Stimulated activated CD4-positive, alpha-beta T cell treated with anti-CD3 and anti-CD28 coated beads, Interleukin-1b, Interleukin-23, amount 100 ng/mL, for 24 hours (primary cell): Measurements from ENCODE around the gene ZNF608.

ENCODE experiments used
- DNase-seq, 4 experiments: peaks; one replicate each; pipeline ENCODE4 v3.0.0-alpha.2; 2020; ENCODE audit warnings: low read depth in 4 of 4, low spot score in 1 of 4

Gene ZNF608

DNA sequence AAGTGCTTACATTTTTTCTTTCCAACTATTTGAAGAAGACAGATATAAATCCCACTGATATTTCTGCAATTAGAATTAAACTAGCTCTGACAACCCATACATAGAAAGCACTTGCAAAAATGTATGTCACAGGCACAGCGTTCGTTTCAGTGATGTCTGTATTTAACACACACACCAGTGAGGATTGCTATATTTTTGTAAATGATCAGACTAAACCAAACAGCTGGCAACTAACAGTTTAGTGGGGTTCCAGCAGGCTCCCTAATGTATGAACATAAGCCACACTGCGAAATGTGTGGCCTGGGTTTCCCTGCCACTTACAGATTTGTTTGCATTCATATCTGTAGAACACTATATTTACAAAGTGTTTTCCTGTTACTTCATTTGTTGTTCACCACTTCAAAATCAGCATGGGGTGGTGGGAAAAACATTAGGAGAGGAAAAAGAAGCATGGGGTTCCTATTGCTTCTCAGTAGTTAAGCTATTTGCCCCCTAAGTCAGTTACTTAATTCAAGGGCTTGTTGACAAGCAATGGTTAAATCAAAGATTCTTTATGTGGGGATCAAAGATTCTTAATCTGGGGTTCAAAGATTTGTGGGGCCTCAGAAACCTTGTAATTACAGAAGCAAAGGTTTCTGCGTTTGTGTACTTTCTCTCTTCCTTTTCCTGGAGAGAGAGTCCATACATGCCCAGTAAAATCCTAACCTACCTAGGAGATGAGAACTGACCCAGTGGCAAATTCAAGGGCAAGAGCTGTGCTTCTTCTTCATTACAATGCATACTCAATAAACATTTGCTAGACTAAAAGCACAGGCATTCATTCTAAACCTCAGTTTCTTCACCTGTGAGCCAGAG lies 27.1 kb downstream of the ZNF608 start:
- no peak for DNase-seq

DNA sequence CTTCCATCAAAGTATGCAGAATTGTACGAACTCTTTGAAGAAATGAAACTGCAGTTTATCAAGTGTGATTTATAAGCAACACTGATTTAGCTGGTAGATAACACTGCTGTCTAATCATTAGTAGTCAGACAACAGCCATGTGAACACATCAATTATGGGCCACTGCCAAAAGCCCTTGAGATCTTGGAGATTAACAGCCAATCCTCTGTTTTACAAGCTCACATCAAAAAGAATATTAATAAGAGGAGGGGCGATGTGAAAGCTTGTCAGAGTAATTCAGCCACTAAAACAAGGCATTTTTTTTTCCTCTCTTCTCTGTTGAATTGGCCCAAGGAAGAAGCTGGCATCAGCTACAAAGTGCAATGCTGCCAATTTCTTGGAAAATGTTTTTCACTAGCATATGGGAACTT lies 28.1 kb downstream of the ZNF608 start:
- DNase-seq: no peak

DNA sequence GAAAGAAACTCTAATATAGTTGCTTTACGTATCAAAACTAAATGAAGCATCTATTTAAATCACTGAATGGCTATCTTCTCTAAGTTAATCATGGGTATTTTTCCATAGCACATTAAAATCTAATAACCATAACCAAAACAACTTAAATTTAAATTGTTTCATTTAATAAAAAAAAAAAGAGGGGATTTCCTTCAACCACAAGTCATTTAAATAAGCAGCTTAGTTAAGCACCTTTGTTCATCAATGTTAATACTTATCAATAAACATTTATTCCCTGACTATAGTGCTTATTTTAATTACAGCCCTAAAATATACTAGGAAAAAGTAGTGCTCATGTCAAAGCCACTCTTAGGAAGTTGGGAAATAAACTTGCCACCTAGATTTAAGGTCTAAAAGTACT lies 30.3 kb downstream of the ZNF608 start:
- no peak for DNase-seq

DNA sequence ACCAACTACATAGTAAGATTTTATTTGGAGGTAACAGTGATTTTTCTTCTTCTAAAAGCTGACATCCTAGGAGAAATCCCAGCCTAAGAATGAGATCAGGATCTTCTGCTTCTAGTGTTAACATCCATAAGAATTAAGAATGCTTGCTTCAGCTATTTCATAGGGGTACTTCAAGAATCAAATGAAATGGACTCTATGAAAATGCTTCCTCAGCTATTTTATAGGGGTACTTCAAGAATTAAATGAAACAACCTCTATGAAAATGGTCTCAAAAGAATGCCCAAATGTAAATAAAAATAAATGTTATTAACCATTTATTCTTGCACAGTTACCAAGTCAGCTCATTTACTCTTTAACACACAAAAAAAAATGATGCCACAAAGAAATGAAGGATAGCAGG lies 31.5 kb downstream of the ZNF608 start:
- no peak for DNase-seq

DNA sequence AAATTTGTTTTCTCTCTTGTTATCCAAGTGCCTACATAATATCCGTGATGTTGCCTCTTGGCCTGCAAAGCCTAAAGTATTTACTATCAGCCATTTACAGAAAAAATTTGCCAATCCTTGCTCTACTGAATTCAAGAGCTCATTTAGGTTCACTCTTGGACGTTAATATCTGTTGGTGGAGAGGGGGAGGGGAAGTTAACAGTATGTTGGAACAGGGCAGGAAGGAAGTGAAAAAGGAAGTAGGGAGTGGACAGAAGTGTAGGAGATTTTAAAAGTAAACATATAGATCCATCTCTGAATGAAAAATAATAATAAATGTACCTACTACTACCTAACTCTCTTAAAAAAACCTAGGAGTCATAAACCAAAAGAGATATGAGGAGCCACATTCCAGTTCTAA lies 32.8 kb downstream of the ZNF608 start:
- DNase-seq: no peak

DNA sequence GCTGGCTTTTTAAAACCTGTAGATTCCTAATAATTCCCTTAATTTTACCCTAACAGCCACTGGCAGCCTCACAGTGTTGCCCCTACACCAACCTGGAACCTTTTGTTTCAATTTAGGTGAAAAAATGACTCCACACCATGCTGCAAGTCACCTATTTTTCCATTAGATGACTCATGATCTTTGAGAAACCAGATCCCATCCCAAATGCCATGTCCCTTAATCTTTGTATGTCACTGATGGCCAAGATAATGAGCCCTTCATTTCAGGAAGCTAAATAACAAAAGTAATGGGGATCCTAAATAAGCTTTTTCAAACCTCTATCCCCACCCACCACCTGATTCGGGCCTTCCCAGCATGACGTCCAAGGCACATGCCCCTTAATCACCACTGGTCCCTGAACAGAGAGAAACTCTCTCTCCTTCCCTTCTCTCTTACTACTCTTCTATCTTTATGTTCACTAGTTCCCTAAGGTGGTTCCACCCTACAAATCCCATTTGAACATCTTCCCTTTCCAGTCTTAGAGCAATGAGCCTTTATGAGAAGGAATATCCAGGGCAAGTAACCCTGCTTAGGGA lies 33.6 kb downstream of the ZNF608 start:
- DNase-seq: no peak

DNA sequence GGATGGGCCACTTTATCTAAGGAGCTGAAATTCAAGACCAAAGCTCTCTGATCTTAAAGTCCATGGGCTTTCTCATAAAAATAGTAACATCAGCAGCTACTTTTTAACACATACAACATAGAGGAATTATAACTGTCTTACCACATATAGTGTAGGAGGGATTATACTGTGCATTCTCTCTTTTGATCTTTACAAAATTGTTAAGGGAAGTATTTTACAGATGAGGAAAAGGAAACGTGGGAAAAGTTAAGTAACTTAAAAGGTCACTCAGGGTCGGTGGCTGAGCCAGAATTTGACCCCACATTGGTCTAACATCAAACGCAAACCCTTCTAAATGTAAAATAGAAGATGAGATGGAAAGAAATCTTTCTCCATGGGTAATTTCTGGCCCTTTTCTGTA lies 38.4 kb downstream of the ZNF608 start:
- no peak for DNase-seq

DNA sequence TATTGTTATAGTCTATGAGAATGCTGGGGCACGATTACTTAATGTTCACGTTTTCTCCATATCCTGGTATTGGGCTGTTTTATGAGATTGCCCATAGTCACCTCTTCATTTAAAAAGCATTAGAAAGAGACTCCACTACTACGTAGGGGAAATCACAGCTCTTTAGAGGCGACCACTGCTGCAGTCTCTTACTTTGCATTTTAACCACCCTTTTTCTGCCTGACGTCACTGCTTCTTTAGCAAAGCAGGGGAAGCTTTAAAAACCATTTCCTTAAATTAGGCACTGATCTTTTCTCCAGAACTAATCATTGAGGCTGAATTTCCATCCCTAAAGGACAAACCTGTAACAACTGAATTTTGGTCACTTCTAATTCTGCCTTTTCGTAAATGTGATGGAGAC lies 38.9 kb downstream of the ZNF608 start:
- no peak for DNase-seq

DNA sequence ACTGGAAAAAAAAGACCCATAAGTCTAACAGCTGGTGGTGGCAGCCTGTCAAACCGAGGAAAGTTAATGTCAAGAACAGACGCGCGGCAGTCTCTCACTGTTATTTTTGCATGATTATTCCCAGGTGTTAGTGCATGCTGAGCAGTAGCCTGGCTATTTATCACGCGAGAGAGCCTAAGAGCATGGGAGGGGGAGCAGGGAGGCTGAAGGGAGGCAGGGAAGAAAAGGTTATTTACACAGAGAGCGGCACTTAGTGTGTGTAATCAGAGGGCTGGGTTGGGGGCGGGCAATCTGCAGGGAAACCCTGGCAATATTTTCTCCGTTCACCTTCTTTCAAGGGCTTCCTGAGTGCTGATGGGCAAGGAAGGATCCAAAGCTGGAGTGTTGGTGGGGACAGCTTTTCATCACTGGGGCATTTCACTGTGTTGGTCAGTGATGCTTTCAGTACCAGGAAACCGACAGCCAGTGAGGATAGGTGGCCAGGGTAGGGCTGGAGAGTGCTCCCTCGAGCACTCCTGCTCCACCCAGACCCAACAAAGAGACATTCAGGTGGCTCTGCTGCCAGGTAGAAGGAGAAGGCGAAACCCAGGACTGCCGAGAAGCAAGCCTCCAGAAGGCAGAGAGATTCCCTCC lies 39.6 kb downstream of the ZNF608 start:
- DNase-seq: no peak

DNA sequence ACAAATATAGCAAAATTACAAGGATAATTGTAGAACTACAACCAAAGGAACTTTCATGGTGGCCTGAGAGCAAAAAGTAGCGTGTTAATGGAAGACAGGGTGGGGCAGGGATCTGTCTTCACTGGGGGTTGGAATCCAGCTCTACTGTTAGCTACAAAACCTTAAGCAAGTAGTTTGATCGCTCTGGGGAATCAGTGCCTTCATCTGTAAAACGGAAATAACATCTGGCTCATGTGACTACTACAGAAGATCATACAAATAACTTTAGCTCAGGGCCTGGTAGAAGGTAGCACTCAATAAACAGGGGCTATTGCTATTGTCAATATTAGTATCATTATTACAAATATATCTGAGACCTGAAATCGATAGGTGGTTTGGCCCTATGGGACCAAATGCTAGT lies 40.4 kb downstream of the ZNF608 start:
- DNase-seq: no peak

DNA sequence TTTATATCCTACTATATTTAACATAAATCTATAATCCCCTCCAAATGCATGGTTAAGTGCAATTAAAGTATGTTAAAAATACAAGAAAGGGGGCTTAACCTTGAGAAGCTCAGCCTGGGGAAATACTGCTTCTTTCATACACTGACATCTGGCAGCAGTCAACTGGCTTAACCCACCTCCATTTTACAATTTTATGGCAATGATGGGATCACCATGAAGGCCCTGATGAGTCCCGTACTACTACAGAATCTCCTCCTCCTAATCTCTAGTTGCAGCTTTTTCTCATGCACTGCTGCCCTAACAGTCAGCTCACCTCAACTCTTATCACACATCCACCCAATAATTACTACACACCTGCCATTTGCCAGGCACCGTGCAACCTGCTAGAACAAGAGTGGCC lies 40.9 kb downstream of the ZNF608 start:
- DNase-seq: no peak

DNA sequence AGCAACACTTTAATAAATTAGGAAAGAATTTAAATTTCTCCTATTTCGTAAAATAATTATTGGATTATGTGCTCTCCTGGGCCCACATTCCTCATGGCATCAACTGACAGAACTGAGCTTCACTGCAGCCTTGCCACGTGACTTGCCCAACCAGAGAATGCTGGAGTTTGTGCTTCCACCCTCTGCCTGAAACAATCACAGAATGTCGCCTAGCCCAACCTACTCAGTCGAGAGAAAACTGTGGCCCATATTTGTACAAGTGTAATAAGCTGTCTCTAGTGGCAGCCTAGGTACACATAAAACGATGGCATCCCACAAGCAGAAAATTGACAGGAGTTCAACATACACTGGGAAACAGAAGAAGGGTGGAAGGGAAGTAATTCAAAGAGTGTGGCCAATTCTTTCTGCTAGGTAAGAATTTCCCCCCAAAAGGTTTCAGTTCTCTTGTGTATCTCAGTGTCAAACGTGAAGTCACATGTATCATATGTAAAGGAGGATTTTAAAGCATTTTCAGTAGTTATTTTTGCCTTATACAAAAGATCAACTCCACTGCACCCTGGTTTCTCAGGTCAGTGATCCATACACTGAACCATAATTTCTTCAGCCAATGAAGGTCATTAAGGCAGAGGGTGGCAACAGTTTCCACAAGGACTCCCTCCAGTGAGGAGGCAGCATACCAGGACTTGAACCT lies 41.7 kb downstream of the ZNF608 start:
- no peak for DNase-seq

DNA sequence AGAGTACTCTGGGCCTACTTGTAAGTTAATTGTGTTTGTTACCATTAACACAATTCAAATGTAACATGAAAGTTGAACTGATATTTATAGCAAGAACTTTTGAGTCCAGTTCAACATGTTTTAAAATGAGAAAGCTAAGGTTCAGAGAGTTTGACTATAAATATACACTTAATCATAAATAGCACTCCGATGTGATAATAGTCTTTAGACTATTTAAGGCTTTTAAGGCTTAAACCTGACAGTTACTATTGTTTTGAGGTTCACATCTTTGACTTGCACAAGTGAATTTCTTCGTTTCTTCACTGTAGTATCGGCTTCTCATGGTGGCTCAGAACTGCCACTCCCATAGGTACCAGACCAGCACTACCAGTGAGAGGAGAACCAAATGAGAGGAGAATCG lies 42.4 kb downstream of the ZNF608 start:
- DNase-seq: no peak

DNA sequence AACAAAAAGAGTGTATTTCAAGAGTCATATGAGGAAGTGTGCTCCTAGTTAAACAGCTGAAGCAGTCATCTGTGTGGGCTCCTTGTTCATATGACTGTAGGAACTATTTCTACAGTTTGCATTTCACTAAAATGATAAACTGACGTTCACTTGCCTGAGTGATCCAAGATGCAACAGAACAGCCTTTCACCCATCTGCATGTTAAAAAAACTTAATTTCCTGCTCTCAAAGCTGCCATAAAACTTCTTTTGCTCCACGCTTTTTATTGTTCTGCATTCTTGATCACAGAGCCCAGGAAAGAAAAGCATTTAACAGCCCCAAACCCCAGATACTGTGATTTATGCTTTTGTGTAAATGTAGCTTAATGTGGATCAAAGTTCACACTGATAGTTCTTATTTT lies 43.9 kb downstream of the ZNF608 start:
- DNase-seq: no peak

DNA sequence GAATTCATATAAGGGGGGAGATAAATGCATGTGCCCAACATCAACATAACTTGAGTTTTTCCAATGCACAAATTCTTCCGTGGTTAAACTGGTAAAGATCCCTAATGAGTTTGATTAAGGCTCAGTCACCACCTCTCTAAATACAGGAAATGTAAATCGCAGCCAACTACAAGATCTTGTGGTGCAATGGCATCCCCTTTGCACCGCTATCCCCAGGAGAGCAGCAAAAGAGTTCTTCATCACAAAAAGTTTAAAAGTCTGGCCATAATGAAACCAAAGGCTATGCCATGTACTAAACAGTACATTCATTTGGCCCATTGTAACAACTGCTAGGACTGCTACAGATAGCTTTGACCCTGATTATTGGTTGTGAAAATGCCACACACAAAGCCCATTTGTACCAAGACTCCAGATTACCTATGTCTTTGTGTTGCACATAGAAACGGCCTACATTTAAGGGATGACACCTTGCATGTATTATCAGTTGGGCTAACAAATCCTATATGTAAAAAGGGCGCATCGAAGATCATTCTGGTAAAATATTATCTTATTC lies 44.5 kb downstream of the ZNF608 start:
- no peak for DNase-seq

DNA sequence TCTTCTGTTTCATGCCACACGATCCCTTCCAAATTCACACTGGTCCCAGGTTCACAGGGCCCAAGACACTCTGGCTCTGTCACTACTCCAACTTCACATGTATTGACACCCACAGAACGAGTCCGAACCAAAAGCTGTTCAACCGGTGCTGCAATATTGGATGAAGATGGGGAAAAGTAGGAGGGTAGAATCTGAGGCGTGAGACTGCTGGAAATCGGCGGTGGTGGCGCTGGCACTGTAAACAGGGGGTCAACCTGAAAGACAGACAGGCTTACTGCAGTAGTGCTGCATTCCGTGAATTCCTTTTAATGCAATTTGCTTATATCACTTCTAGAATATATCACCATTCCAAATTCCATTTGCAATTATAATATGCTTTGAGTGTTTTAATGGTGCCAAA lies 45.4 kb downstream of the ZNF608 start:
- no peak for DNase-seq

DNA sequence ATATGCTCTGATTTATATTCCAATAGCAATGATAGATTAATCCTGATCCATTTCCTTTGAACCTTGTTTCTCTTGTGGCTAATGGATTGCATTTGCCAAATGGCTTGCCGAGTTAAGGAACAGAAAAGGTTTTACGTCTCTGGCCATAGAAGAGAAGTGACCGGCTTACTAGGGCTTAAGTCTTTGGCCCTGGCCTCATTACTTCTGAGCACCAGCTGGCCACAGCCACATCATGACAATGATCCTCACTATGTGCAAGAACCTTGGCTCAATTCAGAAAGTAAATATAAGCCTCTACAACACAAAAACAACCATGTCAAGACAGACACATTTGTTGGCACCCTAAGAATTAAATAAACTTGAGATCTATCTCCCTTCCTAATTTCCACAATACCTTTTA lies 46.1 kb downstream of the ZNF608 start:
- no peak for DNase-seq

DNA sequence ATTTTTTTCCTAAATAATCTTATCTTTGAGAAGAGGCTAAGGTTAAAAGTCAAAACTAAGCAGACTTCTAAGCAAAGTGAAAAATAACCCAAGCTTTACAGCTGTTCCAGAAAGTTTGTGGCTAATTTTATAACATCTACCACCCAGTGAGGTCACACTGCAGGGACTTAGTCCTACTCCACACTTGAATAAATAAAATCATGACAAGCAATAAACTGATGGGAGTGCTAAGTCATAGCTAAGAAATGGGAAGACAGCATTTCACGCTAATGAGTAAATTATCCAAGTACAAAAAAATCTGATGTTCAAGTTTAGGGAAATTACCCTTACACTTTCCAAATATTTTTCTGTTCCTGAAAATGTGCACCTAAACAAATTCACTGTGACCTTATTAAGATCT lies 47.7 kb downstream of the ZNF608 start:
- no peak for DNase-seq

DNA sequence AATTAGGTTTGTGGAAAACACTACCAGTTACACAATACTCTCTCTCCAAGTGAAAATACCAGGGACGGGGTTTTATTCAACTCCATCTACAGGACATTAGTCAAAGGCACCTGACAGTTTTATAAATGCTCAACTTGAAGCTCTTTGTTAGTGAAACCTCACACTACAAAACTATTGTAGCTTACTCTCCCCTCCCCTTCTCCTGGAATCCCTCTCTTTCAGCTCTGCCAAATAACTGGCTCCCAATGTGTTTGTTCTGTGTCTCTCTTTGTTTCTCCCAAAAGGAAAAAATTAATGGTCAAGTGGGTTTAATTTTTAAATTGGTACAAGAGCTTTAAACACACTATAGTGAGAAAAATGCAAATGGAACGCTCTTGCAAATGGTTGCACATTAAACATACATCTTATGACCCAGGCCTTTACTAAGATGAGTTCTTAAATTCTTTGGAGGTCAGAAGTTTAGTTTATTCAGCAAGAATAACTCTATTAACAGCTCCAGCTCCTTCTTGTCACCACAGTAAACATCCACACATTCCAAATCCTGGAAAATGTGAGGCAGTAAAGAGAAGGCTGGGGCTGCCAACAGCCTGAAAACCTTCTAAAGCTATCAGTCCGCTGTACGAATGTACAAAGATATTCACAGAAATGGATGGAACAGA lies 48.4 kb downstream of the ZNF608 start:
- DNase-seq: no peak

DNA sequence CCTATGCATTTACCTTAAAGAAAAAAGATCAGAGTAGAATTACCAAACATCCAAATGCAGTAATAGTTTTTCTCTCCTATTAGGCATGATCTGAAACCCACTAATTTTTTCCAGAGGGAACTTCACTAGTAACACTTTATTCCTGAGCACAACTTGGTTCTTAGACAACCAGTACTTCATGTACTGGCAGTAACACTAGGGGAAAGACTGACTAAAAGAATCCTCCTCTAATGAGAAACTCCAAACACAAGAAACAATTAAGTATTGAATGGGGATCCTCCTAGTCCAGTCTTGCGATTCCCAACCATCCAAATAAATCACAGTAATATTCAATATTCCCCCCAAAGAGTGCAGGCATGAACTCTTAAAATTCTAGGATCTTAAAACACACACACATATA lies 48.9 kb downstream of the ZNF608 start:
- DNase-seq: no peak

DNA sequence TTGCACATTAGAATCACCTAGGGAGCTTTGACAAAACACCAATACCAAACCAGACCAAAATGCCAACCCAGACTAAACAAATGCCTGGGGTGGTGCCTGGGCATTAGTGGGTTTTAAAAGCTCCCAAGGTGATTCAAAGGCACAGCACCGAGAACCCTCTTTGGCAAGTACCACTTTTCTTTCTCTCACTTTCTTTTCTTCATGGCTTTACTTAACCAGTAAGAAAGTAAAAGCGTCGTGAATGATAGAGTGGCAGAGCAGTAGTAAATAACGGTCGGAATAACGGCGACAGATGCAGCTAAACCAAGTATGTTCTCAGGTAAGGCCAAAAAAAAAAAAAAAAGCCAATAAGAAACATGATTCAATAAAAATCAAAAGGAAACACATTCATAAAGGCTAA lies 49.5 kb downstream of the ZNF608 start:
- no peak for DNase-seq
